Putamen (tissue), 1 donor: ENCODE data around the gene SPATA2L.
"Not testable (repeated sequence)": the region's sequence is repeated elsewhere in the genome, so short reads cannot be mapped to it uniquely, and the experiment has no call there.

Source experiments
- DNase-seq: peaks from one replicate; pipeline ENCODE4 v3.0.0-alpha.2; 2016; ENCODE audit warnings: low spot score

Gene SPATA2L

GRCh38 chr16:89706518-89707260, 5.2 kb upstream of the SPATA2L start:
- DNase-seq = no peak

- DNase-seq = no peak
Measured at GRCh38 chr16:89705006-89705405, 3.5 kb upstream of the SPATA2L start.

- no peak for DNase-seq
Measured at GRCh38 chr16:89704281-89704680, 2.8 kb upstream of the SPATA2L start.

- DNase-seq = no peak
Measured at GRCh38 chr16:89700649-89701424, 668 bp downstream of the SPATA2L start.

- DNase-seq = peak; percentile 98
Measured at GRCh38 chr16:89700100-89700648, 1.3 kb downstream of the SPATA2L start.

- DNase-seq = not testable (repeated sequence)
Measured at GRCh38 chr16:89699629-89700099, 1.8 kb downstream of the SPATA2L start.

GRCh38 chr16:89698717-89699116, 2.8 kb downstream of the SPATA2L start:
- DNase-seq = not testable (repeated sequence)

GRCh38 chr16:89697616-89698331, 3.7 kb downstream of the SPATA2L start:
- DNase-seq = no peak

GRCh38 chr16:89697161-89697615, 4.3 kb downstream of the SPATA2L start:
- DNase-seq = no peak

GRCh38 chr16:89696670-89697128, 4.8 kb downstream of the SPATA2L start:
- DNase-seq = no peak

- DNase-seq = no peak
Measured at GRCh38 chr16:89695875-89696669, 5.4 kb downstream of the SPATA2L start.

- no peak for DNase-seq
Measured at GRCh38 chr16:89695086-89695874, 6.2 kb downstream of the SPATA2L start.

GRCh38 chr16:89694784-89695085, 6.8 kb downstream of the SPATA2L start:
- not testable (repeated sequence) for DNase-seq

- DNase-seq = no peak
Measured at GRCh38 chr16:89693931-89694783, 7.3 kb downstream of the SPATA2L start.

GRCh38 chr16:89693289-89693731, 8.2 kb downstream of the SPATA2L start:
- no peak for DNase-seq

- no peak for DNase-seq
Measured at GRCh38 chr16:89691986-89692569, 9.4 kb downstream of the SPATA2L start.

GRCh38 chr16:89691231-89691985, 10.1 kb downstream of the SPATA2L start:
- DNase-seq = no peak

GRCh38 chr16:89690392-89690901, 11.1 kb downstream of the SPATA2L start:
- DNase-seq = no peak
